GM12878 (cell line): ENCODE measurements around the gene LMBR1. TPM values are rescaled to one million over a fixed set of nuclear protein-coding genes. Genes with fewer than 3 reads are reported as not detected.

Experiments
- ATAC-seq: fragments of 200-7000 bp; cut with Tn5 transposase; 3 replicates; pipeline ENCODE4 v1.9.1; 2020; ENCODE audit warnings: mild to moderate bottlenecking, moderate library complexity
- BruUV-seq: library from RNA; stranded (reverse); fragments of 400-500 nt; replicated peaks from 2 replicates; lab custom pipeline; 2021; lab: Mats Ljungman, UMichigan
- CTCF ChIA-PET: fragments of 300-600 bp; sonication (Branson Sonifier 250); formaldehyde crosslinking; extraction: SDS; loops from one replicate; lab custom pipeline; 2021; ENCODE audit warnings: inconsistent platforms; lab: Yijun Ruan, JAX
- POLR2A ChIA-PET: fragments of 350-600 bp; formaldehyde crosslinking; extraction: SDS; loops from one replicate; lab custom pipeline; 2021; ENCODE audit warnings: inconsistent platforms; lab: Charles Lee
- RAD21 ChIA-PET: fragments of 300-600 bp; sonication (Branson Sonifier 250); formaldehyde crosslinking; loops from one replicate; lab custom pipeline; 2023; ENCODE audit warnings: antibody characterized with exemption; ENCODE audit not compliant: unreplicated experiment; lab: Charles Lee
- SMC1A ChIA-PET: fragments of 300-600 bp; sonication (Branson Sonifier 250); formaldehyde crosslinking; loops from one replicate; lab custom pipeline; 2023; ENCODE audit not compliant: unreplicated experiment, uncharacterized antibody; lab: Charles Lee
- DNase-seq: peaks from one replicate; pipeline ENCODE4 v3.0.0-alpha.2; 2011; ENCODE audit warnings: low read depth, low spot score
- FAIRE-seq: peaks from 3 replicates; lab custom pipeline; 2011; peaks lifted over from hg19 to GRCh38; lab: Jason Lieb, UNC
- H2AFZ ChIP-seq: 2 replicates; pipeline ENCODE4 v1.6.0; 2011; ENCODE audit warnings: low read depth, low read length, control low read depth; ENCODE audit not compliant: control insufficient read depth
- H3K27ac ChIP-seq: 2 replicates; pipeline ENCODE4 v1.5.1; 2011; ENCODE audit warnings: control low read depth; ENCODE audit not compliant: control insufficient read depth, insufficient read depth
- H3K27me3 ChIP-seq, 2 experiments: replicated peaks in 1 of 2; 2 replicates each; pipeline versions ENCODE4 v1.6.0 to v1.6.1; 2011; ENCODE audit warnings: low read length in 1 of 2; ENCODE audit not compliant: control insufficient read depth in 2 of 2, insufficient read depth in 2 of 2
- H3K36me3 ChIP-seq, 2 experiments: 2 replicates each; pipeline ENCODE4 v1.5.1; 2011; ENCODE audit warnings: low read length in 1 of 2; ENCODE audit not compliant: control insufficient read depth in 2 of 2, insufficient read depth in 2 of 2
- H3K4me1 ChIP-seq: 2 replicates; pipeline ENCODE4 v1.6.1; 2011; ENCODE audit warnings: mild to moderate bottlenecking, low read length, moderate library complexity, mixed read lengths; ENCODE audit not compliant: control insufficient read depth, insufficient read depth
- H3K4me2 ChIP-seq: 2 replicates; pipeline ENCODE4 v1.6.0; 2011; ENCODE audit warnings: control low read depth; ENCODE audit not compliant: control insufficient read depth, insufficient read depth
- H3K4me3 ChIP-seq: fragments of 200-600 bp; sonication (generic); 2 replicates; pipeline ENCODE4 v1.5.1; 2016
- H3K79me2 ChIP-seq: 2 replicates; pipeline ENCODE4 v1.6.0; 2011; ENCODE audit warnings: low read length; ENCODE audit not compliant: control insufficient read depth, insufficient read depth
- H3K9ac ChIP-seq: 2 replicates; pipeline ENCODE4 v1.8.0; 2011; ENCODE audit warnings: low read length, control low read depth, mixed read lengths; ENCODE audit not compliant: control insufficient read depth, insufficient read depth
- H3K9me3 ChIP-seq: replicated peaks from 3 replicates; pipeline ENCODE4 v1.5.1; 2011; ENCODE audit warnings: mild to moderate bottlenecking, low read length; ENCODE audit not compliant: control insufficient read depth, insufficient read depth
- H4K20me1 ChIP-seq: 2 replicates; pipeline ENCODE4 v1.6.0; 2011; ENCODE audit not compliant: control insufficient read depth, insufficient read depth
- ASH2L ChIP-seq: fragments of 300-600, 200-600 bp; sonication (generic); IDR thresholded peaks from 2 replicates; pipeline ENCODE4 v1.6.1; 2017; ENCODE audit warnings: low read depth, mild to moderate bottlenecking, borderline replicate concordance
- CBFB ChIP-seq: IDR thresholded peaks from 2 replicates; pipeline ENCODE4 v1.6.1; 2016; ENCODE audit warnings: antibody characterized with exemption, low read depth
- CREB1 ChIP-seq: IDR thresholded peaks from 2 replicates; pipeline ENCODE4 v1.6.1; 2012; ENCODE audit warnings: low read depth, mild to moderate bottlenecking, inconsistent platforms
- DPF2 ChIP-seq: fragments of 450-650 bp; IDR thresholded peaks from 2 replicates; pipeline ENCODE4 v1.6.1; 2017; ENCODE audit warnings: mild to moderate bottlenecking
- ESRRA ChIP-seq: IDR thresholded peaks from 2 replicates; pipeline ENCODE4 v1.6.1; 2012; ENCODE audit warnings: mild to moderate bottlenecking, low read length, improper control_type of control experiment
- IKZF1 ChIP-seq: fragments of 450-650 bp; conservative IDR thresholded peaks from 2 replicates; pipeline ENCODE4 v1.6.1; 2017; ENCODE audit warnings: antibody characterized with exemption, mild to moderate bottlenecking
- IKZF2 ChIP-seq, 2 experiments: fragments of 450-650 bp; IDR thresholded peaks; 2 replicates each; pipeline ENCODE4 v1.6.1; 2017; ENCODE audit warnings: mild to moderate bottlenecking in 2 of 2, moderate library complexity in 2 of 2
- JUNB ChIP-seq: IDR thresholded peaks from 2 replicates; pipeline ENCODE4 v1.6.1; 2016; ENCODE audit warnings: antibody characterized with exemption, mild to moderate bottlenecking
- MEF2A ChIP-seq: IDR thresholded peaks from 2 replicates; pipeline ENCODE4 v1.6.1; 2011; ENCODE audit warnings: low read depth, mild to moderate bottlenecking, low read length, moderate library complexity; ENCODE audit not compliant: insufficient read depth
- NFXL1 ChIP-seq: fragments of 450-650 bp; IDR thresholded peaks from 2 replicates; pipeline ENCODE4 v1.6.1; 2017; ENCODE audit warnings: antibody characterized with exemption, mild to moderate bottlenecking, borderline replicate concordance
- NR2C2 ChIP-seq: IDR thresholded peaks from 2 replicates; pipeline ENCODE4 v1.6.1; 2011; ENCODE audit warnings: borderline replicate concordance, low read depth; ENCODE audit not compliant: control insufficient read depth, insufficient read length
- PML ChIP-seq: IDR thresholded peaks from 2 replicates; pipeline ENCODE4 v1.6.1; 2012; ENCODE audit warnings: low read length, inconsistent platforms
- RAD21 ChIP-seq: IDR thresholded peaks from 2 replicates; pipeline ENCODE4 v1.6.1; 2011; ENCODE audit warnings: mild to moderate bottlenecking, low read depth, low read length, moderate library complexity; ENCODE audit not compliant: insufficient read depth
- RUNX3 ChIP-seq: IDR thresholded peaks from 2 replicates; pipeline ENCODE4 v1.6.1; 2012; ENCODE audit warnings: low read length, inconsistent platforms
- SMARCA5 ChIP-seq: fragments of 450-650 bp; IDR thresholded peaks from 2 replicates; pipeline ENCODE4 v1.6.1; 2017; ENCODE audit warnings: mild to moderate bottlenecking
- STAT3 ChIP-seq: IDR thresholded peaks from 2 replicates; pipeline ENCODE4 v1.6.1; 2011; ENCODE audit warnings: low read depth, low read length, improper control_type of control experiment
- TBL1XR1 ChIP-seq: IDR thresholded peaks from 2 replicates; pipeline ENCODE4 v1.6.1; 2012; ENCODE audit warnings: low read depth, low read length, improper control_type of control experiment
- ZNF24 ChIP-seq: fragments of 450-650 bp; IDR thresholded peaks from 2 replicates; pipeline ENCODE4 v1.6.1; 2017; ENCODE audit warnings: antibody characterized with exemption, mild to moderate bottlenecking
- WGBS: methylation state at CpG from one replicate; pipeline ENCODE4 v1.1.6; 2016; ENCODE audit warnings: low lambda C conversion rate; ENCODE audit not compliant: insufficient replicate concordance, insufficient coverage; ENCODE audit errors: missing lambda C conversion rate; 5-methylcytosine and 5-hydroxymethylcytosine counted together
- in situ Hi-C: fragments of 300-500 bp; cut with MboI; formaldehyde crosslinking; loops from 9 replicates; pipeline ENCODE4 v1.14.3; 2018; ENCODE audit warnings: mixed read lengths
- intact Hi-C: fragments of 100-400 bp; cut with micrococcal nuclease; formaldehyde crosslinking; loops from one replicate; pipeline ENCODE4 v1.14.2; 2022; ENCODE audit not compliant: unreplicated experiment
- polyA plus RNA-seq, 11 experiments: library from polyadenylated mRNA; depleted of rRNA in 4 of 11; unstranded in 6 of 11; stranded (reverse) in 5 of 11; fragments of >200 nt; fragmentation: Nextera tagmentation in 4 of 11; fragmentation: Illumina TruSeq in 1 of 11; extraction: Ambion mirVana in 4 of 11; extraction: Trizol in 1 of 11; gene quantifications; 1 replicate in 1 of 11; 2 replicates in 10 of 11; pipeline versions ENCODE4 v1.2.1 to v1.2.3, GENCODE V29; 2011 to 2016; ENCODE audit warnings: inconsistent platforms in 2 of 11, missing spikeins in 2 of 11, low read depth in 1 of 11
- total RNA-seq, 4 experiments: library from RNA; depleted of rRNA in 3 of 4; stranded (reverse); fragments of >200 nt in 3 of 4; fragmentation: Illumina TruSeq in 1 of 4; extraction: Trizol in 1 of 4; gene quantifications; 2 replicates each; pipeline versions ENCODE4 v1.2.1 to v1.2.3, GENCODE V29; 2013 to 2021
- TF ChIP-seq, protein P1 (sequence below): fragments of 450-650 bp; IDR thresholded peaks from 2 replicates; pipeline ENCODE4 v1.6.1; 2017; ENCODE audit warnings: borderline replicate concordance

The LMBR1 gene
- total and polyA plus RNA-seq, 10 of the 15 experiments (the other 5 are each of a cell fraction or from before 2014, with no cell fraction given) = 4.0 to 63.5 (median 28.8) TPM

DNA sequence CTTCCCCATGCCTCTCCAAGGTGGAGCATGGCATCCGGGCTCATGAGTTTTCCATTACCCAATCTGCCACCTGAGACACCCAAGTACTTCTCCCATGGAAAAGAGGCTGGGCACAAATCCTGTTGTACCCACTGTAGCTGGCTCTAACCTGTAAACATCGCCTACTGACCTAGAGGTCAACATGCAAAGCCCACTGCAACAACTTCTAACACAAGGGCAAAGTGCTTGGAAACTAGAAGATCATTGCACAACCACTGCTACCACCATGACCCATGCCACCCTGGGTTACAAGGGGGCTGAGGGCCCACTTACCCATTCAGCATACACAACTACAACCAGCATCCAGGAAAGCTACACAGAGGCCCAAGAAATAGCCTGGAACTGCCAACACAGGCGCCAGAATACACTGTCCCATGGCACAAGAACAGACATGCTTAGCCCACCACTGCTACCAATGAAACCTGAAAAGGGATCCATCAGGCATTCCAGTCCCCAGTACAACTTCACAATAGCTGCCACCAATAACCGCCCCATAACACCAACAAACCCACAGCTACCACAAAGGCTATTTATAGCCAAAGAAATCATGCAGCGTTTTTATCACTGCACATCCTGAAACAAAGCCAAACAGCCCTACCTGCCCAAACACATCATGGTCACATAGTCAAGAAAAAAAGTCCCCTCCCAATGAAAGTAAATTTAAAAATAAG is 189.1 kb downstream of the LMBR1 start:
- Histone ChIP-seq H3K4me2 (peak overlapping the region; percentile 62), H2AFZ (no peak overlapping the region), H3K4me3 (no peak overlapping the region), H3K4me1 (peaks cover 15% of the 10 kb centered on the region), H3K9ac (no peak overlapping the region), H3K27ac (no peak overlapping the region; the same call in 1 of the 2 replicates), H3K9me3 (peaks cover 9% of the 10 kb centered on the region; the same call in 2 of the 3 replicates), H3K27me3 (no peaks in the 10 kb centered on the region), H4K20me1 (no peaks in the 10 kb centered on the region), H3K79me2 (no peaks in the 10 kb centered on the region)
- WGBS = 44% methylated on average over 5 of the region's 5 CpGs
- in situ Hi-C loops = no loop called here
- ATAC-seq (peak; percentile 84), DNase-seq (peak; percentile 39)
- intact Hi-C loops = no loop called here
- BruUV-seq = no TSS peak
- RAD21 ChIA-PET = interaction anchor here (0.7 kb wide), 1 partner anchor 22 kb away, joined by 3 read pairs; no protein-coding TSS in a partner anchor
- CTCF ChIA-PET = no interaction called here
- POLR2A ChIA-PET = no interaction called here
- no peak for TF ChIP-seq JUNB
- TF ChIP-seq IKZF2 (IDR thresholded peaks at IDR 0.05) = 0 out of 4 replicates have a peak, but pooled peaks of 1 of the 2 experiments have one; percentile 41
- TF ChIP-seq MEF2A = peak; percentile 73
- TF ChIP-seq TBL1XR1 = no peak
- no peak for TF ChIP-seq SMARCA5
- no peak for TF ChIP-seq RAD21
- TF ChIP-seq ESRRA = no peak
- TF ChIP-seq STAT3 = no peak
- TF ChIP-seq PML = no peak
- no peak for TF ChIP-seq DPF2
- TF ChIP-seq ZNF24 = no peak
- TF ChIP-seq, protein P1, sequence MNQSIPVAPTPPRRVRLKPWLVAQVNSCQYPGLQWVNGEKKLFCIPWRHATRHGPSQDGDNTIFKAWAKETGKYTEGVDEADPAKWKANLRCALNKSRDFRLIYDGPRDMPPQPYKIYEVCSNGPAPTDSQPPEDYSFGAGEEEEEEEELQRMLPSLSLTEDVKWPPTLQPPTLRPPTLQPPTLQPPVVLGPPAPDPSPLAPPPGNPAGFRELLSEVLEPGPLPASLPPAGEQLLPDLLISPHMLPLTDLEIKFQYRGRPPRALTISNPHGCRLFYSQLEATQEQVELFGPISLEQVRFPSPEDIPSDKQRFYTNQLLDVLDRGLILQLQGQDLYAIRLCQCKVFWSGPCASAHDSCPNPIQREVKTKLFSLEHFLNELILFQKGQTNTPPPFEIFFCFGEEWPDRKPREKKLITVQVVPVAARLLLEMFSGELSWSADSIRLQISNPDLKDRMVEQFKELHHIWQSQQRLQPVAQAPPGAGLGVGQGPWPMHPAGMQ = peak; percentile 46; the same call in 1 of the 2 replicates
- TF ChIP-seq RUNX3 = peak; percentile 89
- TF ChIP-seq ASH2L = no peak
- 0 out of 2 replicates have a peak, but pooled peaks have one; percentile 26 for TF ChIP-seq CBFB
- no peak for TF ChIP-seq NFXL1
- TF ChIP-seq CREB1 = no peak
- TF ChIP-seq NR2C2 = no peak
- peak; percentile 38 for TF ChIP-seq IKZF1
- TF ChIP-seq, all 136 proteins: peak for 6
- SMC1A ChIA-PET = interaction anchor here (1.0 to 1.7 kb wide), 3 partner anchors 14 to 63 kb away, joined by 3 to 5 read pairs (median 5); no protein-coding TSS in a partner anchor
- peak; percentile 44 for FAIRE-seq
- H3K36me3 ChIP-seq = no peaks in the 10 kb centered on the region; a peak in 2 of 4 replicates
